ENCODE results near the gene DCAF7. TPM values are rescaled to one million over a fixed set of nuclear protein-coding genes. Genes with fewer than 3 reads are reported as not detected.
A peak's percentile ranks its signal among the peaks of the same experiment; 100 is the strongest.

Gene DCAF7
- total RNA-seq, 1 donor from 2014 or later: 24.3 TPM

- ATAC-seq: no peak
These were observed 73.7 kb downstream of the DCAF7 start for GRCh38 chr17:63623786-63624530.

GRCh38 chr17:63624531-63624880, 74.2 kb downstream of the DCAF7 start:
- ATAC-seq (no peak), DNase-seq (ENCODE audit: low spot score) (no peak)

More at GRCh38 chr17:63623786-63624530, 73.7 kb downstream of the DCAF7 start:
- no peak for DNase-seq (ENCODE audit: low spot score)

- DNase-seq (ENCODE audit: low spot score) (no peak), ATAC-seq (no peak)
These were observed 76.4 kb downstream of the DCAF7 start for GRCh38 chr17:63626551-63627180.

GRCh38 chr17:63629627-63630026, 79.3 kb downstream of the DCAF7 start:
- DNase-seq (ENCODE audit: low spot score) (no peak), ATAC-seq (peak; percentile 60)

- DNase-seq (ENCODE audit: low spot score) (no peak), ATAC-seq (no peak)
These were observed 80.8 kb downstream of the DCAF7 start for GRCh38 chr17:63631062-63631461.

- DNase-seq (ENCODE audit: low spot score) (no peak), ATAC-seq (no peak)
These were observed 81.3 kb downstream of the DCAF7 start for GRCh38 chr17:63631626-63632025.

- ATAC-seq (no peak), DNase-seq (ENCODE audit: low spot score) (no peak)
These were observed 83.5 kb downstream of the DCAF7 start for GRCh38 chr17:63633742-63634141.

DNA sequence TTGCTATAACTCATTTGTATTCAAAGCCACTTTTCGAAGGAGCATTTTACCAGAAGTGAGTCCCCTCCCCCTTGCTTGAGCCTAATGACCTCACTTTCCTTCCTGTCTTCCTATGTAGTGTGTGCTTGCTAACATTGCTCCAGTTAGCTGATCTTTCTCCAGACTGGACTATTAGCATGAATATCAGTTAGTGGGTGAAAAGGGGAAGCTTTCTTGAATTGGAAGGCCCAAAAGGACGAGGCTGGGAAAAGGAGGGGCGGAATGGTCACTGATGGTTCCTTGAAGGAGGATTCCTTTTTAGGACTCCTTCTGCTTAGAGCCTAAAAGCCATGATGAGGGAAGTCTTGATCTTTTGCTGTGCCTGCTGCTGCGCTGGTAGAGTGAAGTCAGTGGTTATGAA, 83.9 kb downstream of the DCAF7 start:
- ATAC-seq (peak; percentile 55), DNase-seq (ENCODE audit: low spot score) (no peak)

DNA sequence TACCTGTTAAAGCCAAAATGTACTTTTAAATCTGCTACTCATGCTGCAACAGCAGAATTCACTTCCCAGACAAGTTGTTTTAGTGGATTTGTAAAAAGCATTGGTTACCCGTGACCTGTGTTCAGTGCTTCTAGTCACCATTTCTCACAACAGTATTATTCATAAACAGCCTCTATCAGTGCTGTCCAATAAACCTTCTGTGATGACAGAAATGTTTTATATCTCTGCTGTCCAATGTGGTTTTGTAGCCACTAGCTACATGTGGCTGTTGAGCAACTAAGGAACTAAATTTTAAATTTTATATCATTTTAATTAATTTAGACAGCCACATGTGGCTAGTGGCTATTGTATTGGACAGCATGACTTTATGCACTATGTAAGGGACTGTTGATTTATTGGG, 84.5 kb downstream of the DCAF7 start:
- DNase-seq (ENCODE audit: low spot score) (no peak), ATAC-seq (no peak)

- ATAC-seq: no peak
- DNase-seq (ENCODE audit: low spot score): no peak
These were observed 85.0 kb downstream of the DCAF7 start for GRCh38 chr17:63635290-63635689.

DNA sequence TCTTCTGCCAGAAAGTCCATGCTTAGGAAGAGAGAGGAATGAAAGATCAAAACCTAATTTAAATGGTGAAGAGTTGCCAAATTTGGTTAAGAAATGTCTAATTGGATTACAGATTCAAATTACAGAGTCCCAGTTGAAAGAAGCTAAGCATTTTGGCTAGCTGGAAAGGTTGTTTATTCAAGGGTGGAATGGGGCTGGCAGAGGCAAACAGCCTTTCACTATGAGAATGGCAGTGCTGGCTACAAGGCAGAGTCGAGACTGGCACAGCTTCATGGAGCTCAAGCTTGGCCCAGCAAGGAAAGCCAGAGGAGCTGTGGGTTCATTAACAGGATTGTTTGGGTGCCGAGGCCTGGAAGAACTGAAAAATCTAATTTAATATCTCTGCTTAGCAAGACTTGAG, 85.5 kb downstream of the DCAF7 start:
- DNase-seq (ENCODE audit: low spot score): no peak
- ATAC-seq: peak; percentile 41

DNA sequence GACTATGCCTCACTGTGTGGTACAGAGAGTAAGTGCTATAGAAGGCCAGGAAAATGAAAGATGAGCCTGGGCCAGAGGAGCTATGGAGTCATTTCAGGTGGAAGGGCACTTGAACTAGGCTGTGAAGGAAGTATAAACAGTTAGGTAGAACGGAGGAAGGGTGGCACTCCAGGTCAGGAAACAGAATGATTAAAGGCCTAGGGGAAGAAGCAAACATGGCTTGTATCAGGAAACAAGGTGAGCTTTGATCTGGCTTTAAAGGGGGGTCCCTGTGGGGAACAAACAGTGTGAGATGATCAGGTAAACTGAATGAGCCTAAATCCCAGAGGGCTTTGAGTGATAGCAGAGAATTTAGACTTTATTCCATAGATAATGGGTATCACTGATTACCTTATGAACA, 88.8 kb downstream of the DCAF7 start:
- ATAC-seq: no peak
- no peak for DNase-seq (ENCODE audit: low spot score)

DNA sequence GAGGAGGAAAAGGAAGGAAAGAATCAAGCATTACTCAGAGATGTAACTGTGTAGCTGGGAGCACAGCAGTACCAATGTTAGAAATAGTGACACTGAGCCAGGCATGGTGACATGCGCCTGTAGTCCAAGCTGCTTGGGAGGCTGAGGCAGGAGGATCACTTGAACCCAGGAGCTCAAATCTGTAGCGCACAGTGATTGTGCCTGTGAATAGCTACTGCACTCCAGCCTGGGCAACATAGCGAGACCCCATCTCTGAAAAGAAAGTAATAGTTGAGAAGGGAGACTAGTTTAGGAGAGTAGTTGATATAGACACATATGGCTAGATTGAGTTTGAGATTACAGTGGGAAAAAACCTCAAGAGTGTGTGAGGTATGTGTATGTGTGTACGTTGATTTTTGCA, 89.8 kb downstream of the DCAF7 start:
- ATAC-seq (no peak), DNase-seq (ENCODE audit: low spot score) (no peak)

GRCh38 chr17:63641692-63642448, 91.6 kb downstream of the DCAF7 start:
- peak; percentile 58 for ATAC-seq
- no peak for DNase-seq (ENCODE audit: low spot score)

Other genes starting within 250 kb of the DCAF7 start
- 22.4 TPM for gene CYB561, start 104.2 kb upstream of the DCAF7 start, total RNA-seq
- 1.0 TPM for gene ACE, start 73.4 kb upstream of the DCAF7 start, total RNA-seq
- gene KCNH6, start 27.1 kb upstream of the DCAF7 start, total RNA-seq: not detected
- 47.9 TPM for gene TACO1, start 50.4 kb downstream of the DCAF7 start, total RNA-seq
- gene MAP3K3, start 71.9 kb downstream of the DCAF7 start, total RNA-seq: 11.6 TPM
- gene LIMD2, start 149.6 kb downstream of the DCAF7 start, total RNA-seq: 5.8 TPM
- 13.4 TPM for gene STRADA, start 191.3 kb downstream of the DCAF7 start, total RNA-seq
- 65.2 TPM for gene CCDC47, start 223.1 kb downstream of the DCAF7 start, total RNA-seq
- 33.6 TPM for gene DDX42, start 223.7 kb downstream of the DCAF7 start, total RNA-seq